GM08714 (cell line): Measurements from ENCODE around the gene ZNRF2.
A peak's percentile ranks its signal among the peaks of the same experiment; 100 is the strongest.

Experiments used
- H3K4me3 ChIP-seq: fragments of 200-500 bp; sonication (Bioruptor generic); 2 replicates; pipeline ENCODE4 v1.5.1; 2014; ENCODE audit warnings: mild to moderate bottlenecking, low read length, inconsistent platforms
- ZNF274 ChIP-seq: IDR thresholded peaks from 2 replicates; pipeline ENCODE4 v1.6.1; 2012; ENCODE audit warnings: mild to moderate bottlenecking, low read depth, low read length

Gene ZNRF2

GRCh38 chr7:30284298-30285066 is at the start of gene ZNRF2:
Gene ZNRF2 (plus strand): TSS chr7:30284597. CDS start chr7:30285358, 761 bp downstream.
- H3K4me3 ChIP-seq: peak within 1 kb of the TSS; percentile 76
- no peak for TF ChIP-seq ZNF274

- H3K4me3 ChIP-seq: no peak overlapping the region
- TF ChIP-seq ZNF274: no peak
Measured at GRCh38 chr7:30237271-30237695, 47.1 kb upstream of the ZNRF2 start.

GRCh38 chr7:30238721-30239441 is 45.5 kb upstream of the ZNRF2 start:
- H3K4me3 ChIP-seq: no peak overlapping the region; the same call in 1 of the 2 replicates
- no peak for TF ChIP-seq ZNF274

GRCh38 chr7:30240106-30240800 is 44.1 kb upstream of the ZNRF2 start:
- no peak for TF ChIP-seq ZNF274
- no peak overlapping the region for H3K4me3 ChIP-seq

- TF ChIP-seq ZNF274: no peak
- no peak overlapping the region for H3K4me3 ChIP-seq
Measured at GRCh38 chr7:30241767-30242166, 42.6 kb upstream of the ZNRF2 start.

GRCh38 chr7:30244340-30244739 is 40.1 kb upstream of the ZNRF2 start:
- H3K4me3 ChIP-seq: no peak overlapping the region
- TF ChIP-seq ZNF274: no peak

- H3K4me3 ChIP-seq: no peak overlapping the region
- TF ChIP-seq ZNF274: no peak
Measured at GRCh38 chr7:30245913-30246312, 38.5 kb upstream of the ZNRF2 start.

- no peak overlapping the region for H3K4me3 ChIP-seq
- TF ChIP-seq ZNF274: no peak
Measured at GRCh38 chr7:30246392-30246791, 38.0 kb upstream of the ZNRF2 start.

- H3K4me3 ChIP-seq: no peak overlapping the region
- no peak for TF ChIP-seq ZNF274
Measured at GRCh38 chr7:30247541-30248401, 36.6 kb upstream of the ZNRF2 start.

- TF ChIP-seq ZNF274: no peak
- no peak overlapping the region for H3K4me3 ChIP-seq
Measured at GRCh38 chr7:30249316-30249715, 35.1 kb upstream of the ZNRF2 start.

GRCh38 chr7:30249986-30250774 is 34.2 kb upstream of the ZNRF2 start:
- H3K4me3 ChIP-seq: no peak overlapping the region
- TF ChIP-seq ZNF274: no peak

- TF ChIP-seq ZNF274: no peak
- no peak overlapping the region for H3K4me3 ChIP-seq
Measured at GRCh38 chr7:30251708-30252329, 32.6 kb upstream of the ZNRF2 start.
